ENCODE measurements around the gene SUMO3.

SUMO3 gene

DNA sequence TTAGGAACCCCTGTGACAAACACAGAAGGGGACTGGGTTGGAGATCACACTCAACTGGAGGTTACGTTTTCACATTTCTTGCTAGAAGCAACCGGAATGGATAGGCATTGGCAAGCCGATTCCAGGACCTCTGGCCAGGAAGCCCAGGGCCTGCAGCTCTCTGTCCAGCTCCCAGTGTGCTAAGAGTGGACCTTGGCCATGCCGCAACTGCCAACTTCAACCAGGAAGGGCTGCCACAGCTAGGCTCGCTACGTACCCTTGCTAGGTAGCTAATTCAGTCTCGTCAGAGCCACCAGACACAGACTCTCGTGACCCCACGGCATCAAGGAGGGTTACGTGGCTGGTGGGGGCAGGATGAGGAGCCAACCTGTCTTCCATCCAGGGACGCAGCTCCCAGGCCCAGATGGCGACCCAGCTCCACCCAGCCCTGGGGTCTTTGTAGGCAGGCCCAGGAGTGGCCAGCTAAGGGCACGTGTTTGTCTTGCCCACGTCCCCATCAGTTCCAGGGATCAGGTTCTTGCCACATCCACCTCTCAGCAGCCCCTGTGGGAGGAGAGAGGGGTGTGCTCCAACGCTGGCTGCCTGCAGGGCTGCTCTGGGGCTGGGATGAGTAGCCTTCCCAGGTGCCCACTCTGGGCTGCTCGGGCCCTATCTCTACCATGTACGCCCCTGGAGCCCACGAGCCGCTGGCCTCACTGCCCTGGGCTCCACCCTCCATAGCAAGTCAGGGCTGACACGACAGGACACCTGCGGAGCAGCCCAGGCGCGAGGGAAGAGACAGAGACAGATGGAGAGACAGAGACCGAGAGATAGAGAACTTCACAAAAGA, 55.4 kb downstream of the SUMO3 start:
- no peak for DNase-seq (ENCODE audit: low read depth in 1 of 2, low spot score in 1 of 2)

DNA sequence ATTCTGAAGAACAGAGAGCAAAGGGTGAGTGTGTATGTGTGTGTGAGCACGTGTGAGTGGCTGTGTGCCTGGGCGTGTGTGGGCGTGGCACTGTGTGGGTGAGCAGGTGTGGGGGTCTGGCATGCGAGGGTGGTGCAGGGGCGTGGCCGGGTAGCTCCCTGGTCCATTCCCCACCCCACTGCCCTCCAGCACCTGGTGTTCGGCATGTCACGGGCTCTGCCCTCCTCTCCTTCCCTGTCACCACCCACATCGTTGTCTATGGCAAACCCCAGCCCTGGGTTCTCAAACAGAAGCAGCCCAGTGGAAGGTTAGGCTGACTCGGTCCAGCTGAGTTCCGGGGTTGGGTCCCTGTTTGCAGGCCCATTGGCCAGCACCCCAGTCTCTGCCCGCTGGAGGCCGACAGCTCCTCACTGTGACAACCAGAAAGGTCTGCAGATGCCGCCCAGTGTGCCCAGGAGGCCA, 56.1 kb downstream of the SUMO3 start:
- DNase-seq (ENCODE audit: low read depth in 1 of 2, low spot score in 1 of 2): no peak

DNA sequence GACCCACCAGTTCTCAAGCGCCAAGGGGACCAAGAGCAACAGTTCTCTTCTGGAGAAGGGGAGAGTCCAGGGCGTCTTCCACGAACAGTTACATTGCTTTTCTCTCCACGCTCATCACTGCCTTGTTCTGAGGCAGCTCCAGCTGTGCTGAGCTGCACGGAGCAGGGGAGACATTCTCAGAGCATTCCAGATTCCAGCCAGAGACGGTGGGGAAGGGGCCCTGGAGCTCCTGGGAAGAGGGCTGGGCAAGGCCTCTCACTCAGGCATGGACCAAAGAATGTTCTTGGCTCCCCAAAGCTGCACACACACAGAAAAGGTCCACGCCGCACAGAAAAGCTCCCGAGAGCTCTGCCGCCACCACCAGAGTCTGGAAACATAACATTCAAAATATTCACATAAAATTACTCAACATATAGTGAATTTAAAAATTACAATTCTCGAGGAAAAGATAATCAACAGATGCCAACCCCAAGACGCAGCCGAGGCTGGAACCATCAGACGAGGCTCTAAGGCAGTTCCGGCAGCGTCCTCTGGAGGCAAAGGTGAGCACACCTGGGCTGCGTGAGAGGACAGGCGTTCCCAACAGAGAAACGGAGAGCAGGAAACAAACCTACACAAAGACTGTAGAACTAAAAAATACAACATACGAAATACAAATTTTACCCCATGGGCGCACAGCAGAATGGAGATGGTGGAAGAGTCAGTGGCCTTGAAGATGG, 56.7 kb downstream of the SUMO3 start:
- DNase-seq (ENCODE audit: low read depth in 1 of 2, low spot score in 1 of 2): no peak

DNA sequence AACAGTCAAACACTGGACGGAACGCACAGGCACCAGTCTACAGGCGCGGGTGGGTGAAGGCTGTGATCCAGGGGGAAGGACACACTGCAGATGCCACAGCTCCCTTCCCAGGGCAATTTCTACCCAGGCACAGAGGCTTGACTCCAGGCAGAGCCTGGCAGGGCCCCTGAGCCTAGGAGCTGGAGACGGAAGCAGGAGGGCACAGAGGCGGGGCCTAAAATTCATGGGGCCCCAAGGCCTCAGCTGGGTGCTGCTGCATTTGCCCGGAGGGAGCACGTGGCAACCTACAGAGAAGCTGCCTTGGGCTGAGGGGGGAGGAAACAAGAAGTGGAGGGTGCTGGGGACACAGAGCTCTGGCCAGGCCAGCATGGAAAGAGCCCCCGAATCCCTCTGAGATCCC, 57.5 kb downstream of the SUMO3 start:
- no peak for DNase-seq (ENCODE audit: low read depth in 1 of 2, low spot score in 1 of 2)

DNA sequence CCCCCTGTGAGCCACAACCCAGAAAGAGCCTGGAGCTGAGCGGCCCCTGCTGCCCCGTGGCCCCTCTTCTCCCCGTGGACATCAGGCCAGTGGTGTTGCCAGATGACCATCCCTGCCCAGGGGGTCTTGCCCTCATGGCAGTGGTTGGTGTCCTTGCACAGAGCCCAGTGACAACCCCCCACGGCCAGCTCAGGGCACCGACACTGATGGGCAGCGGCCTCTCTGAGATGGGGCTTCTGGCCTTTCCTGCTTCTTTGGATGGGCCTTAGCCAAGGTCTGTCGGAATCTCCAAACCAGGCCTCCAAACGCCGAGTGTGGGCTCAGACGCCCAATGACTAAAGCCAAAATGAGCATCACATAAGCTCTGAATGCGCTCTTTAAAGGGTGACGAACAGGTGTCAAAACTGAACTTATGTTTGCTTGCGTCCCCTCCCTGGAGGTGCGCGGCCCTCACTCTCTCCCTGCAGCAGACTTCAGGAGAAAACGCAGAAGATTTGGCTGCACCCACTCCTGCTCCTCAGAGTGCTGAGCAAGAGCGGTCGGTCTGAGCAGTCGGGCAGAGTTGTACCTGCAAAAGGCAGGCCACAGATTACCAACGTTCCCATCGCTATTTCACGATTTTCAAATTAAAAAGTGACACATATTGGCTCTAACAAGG, 58.1 kb downstream of the SUMO3 start:
- DNase-seq (ENCODE audit: low read depth in 1 of 2, low spot score in 1 of 2): no peak

DNA sequence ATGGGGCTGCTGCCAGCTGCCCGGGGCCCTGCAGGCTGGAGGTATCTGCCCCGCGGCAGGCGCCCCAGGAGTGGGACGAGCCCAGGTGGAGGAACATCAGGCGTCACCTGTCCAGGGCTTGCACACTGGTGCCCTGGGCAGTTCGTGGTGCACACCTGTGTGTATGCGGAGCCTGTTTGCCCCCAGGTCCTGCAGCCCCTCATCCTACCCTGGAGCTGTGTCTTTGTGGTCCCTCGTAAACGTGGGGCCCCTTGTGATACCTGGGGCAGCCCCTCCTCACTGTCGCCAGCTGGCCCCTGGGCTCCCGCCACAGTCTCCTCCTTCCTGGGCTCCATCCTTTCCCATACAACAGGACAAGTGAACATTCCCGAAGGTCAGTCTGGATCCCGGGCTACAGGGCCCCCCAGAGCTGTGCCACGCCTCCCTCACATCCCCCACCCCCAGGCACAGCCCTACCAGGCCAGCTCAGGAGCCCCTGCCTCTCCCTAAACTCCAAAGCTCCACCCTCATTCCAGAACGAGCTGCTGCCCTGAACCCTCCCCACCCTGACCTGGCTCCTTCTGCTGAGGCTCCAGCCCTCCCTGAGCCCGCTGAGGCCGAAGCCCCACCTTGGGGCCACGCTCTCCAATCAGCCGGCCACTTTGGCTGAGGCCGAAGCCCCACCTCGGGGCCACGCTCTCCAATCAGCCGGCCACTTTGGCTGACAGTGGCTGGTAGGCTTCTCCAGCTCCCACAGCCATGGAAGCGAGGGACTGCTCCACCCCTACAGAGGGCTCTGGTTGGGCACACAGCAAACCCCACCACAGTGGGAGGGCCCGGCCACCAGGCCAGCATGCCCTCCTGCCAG, 58.9 kb downstream of the SUMO3 start:
- DNase-seq (ENCODE audit: low read depth in 1 of 2, low spot score in 1 of 2): no peak

DNA sequence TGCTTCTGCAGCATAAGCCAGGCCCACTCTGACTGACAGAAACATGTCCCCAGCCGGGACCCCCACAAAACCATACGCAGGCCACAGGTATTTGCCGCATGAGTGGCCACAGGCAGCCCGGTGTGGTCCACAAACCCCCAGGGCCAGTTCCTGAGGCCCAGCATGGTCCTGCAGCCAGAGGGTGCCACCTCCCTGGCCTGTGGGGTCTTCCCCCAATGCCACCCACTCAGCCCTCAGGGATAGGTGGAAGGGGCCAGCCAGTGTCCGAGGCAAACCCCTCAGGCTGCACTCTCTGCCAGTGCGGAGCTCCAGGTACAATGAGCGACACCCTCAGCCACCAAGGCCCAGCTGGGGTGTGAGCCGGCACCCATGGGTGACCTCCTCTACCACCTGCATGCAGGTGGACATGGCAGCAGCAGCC, 59.7 kb downstream of the SUMO3 start:
- no peak for DNase-seq (ENCODE audit: low read depth in 1 of 2, low spot score in 1 of 2)

DNA sequence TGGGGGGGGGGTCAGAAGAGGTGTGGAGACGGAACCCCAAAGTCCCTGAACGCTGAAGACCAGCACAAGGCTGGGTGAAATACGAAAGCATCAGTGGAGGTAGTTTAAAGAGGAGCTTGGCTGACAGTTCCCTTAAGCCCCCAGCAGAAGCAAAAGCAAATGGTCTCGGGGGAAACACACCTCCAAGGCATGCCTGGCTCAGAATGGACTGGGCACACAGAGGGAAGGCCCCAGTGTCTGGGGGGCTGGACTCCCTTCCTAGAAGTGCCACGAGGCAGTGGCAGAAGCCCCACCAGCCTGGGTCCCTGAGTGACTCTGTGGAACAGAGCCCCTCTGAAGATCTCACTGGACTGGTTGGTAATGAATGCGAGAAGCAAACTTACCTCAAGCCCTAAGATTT, 60.1 kb downstream of the SUMO3 start:
- DNase-seq (ENCODE audit: low read depth in 1 of 2, low spot score in 1 of 2): no peak

DNA sequence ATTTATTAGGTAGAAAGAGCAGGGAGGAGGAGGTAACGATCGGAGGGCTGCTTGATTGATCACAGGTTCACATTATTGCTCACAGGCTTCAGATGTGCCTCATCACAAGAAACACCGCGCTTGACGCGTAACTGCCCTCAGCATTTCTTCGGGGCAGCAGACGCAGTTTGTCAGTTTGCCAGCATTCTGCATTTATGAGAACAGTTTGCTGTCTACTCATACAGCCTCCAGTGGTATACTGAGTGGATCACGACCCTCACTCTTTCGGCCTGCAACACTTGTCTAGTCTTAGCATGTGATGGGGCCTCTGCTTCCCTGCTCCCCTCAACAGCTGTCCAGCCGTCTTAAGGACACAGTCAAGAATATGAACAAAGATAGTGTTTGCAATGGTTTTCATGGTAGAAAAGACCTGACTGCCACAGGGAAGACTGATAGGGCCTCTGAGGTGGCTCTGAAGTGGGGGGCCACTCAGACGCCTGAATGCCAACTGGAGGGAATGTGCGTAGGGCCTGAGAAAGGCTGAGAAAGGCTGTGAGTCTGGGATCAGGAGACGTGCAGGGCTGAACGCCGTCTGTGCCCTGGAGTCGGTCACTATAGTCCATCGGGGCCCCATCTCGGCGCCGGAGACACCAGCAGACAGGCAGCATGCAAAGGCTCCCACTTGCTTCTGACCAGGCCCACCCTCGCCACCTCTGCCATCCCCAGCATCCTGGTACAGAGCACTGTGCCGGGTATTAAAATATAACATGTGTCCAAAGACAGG, 61.3 kb downstream of the SUMO3 start:
- no peak for DNase-seq (ENCODE audit: low read depth in 1 of 2, low spot score in 1 of 2)
